ENCODE results near the gene SLC6A5. TPM values are rescaled to one million over a fixed set of nuclear protein-coding genes. Genes with fewer than 3 reads are reported as not detected.
A peak's percentile ranks its signal among the peaks of the same experiment; 100 is the strongest.

Gene SLC6A5
- total and polyA plus RNA-seq, 2 experiments from 2014 or later, result not detected

GRCh38 chr11:20594274-20595061, 4.9 kb upstream of the SLC6A5 start:
- DNase-seq (ENCODE audit: low read depth in 1 of 2, low spot score in 1 of 2), result no peak
- Histone ChIP-seq H3K9me3 (ENCODE audit: low read depth) (no peaks in the 10 kb centered on the region), H3K36me3 (no peaks in the 10 kb centered on the region), H3K4me3 (no peak overlapping the region), H3K4me1 (ENCODE audit: low read depth) (no peaks in the 10 kb centered on the region), H3K27ac (no peak overlapping the region), H3K27me3 (peaks cover 78% of the 10 kb centered on the region)
- TF ChIP-seq CTCF (IDR thresholded peaks at IDR 0.05; ENCODE audit: low read depth, low read length), result no peak

GRCh38 chr11:20595101-20595500, 4.3 kb upstream of the SLC6A5 start:
- Histone ChIP-seq H3K9me3 (ENCODE audit: low read depth) (no peaks in the 10 kb centered on the region), H3K4me3 (no peak overlapping the region), H3K27me3 (peaks cover 78% of the 10 kb centered on the region), H3K36me3 (no peaks in the 10 kb centered on the region), H3K4me1 (ENCODE audit: low read depth) (no peaks in the 10 kb centered on the region), H3K27ac (no peak overlapping the region)
- DNase-seq (ENCODE audit: low read depth in 1 of 2, low spot score in 1 of 2), result no peak
- TF ChIP-seq CTCF (IDR thresholded peaks at IDR 0.05; ENCODE audit: low read depth, low read length), result no peak

- TF ChIP-seq CTCF (IDR thresholded peaks at IDR 0.05; ENCODE audit: low read depth, low read length), result no peak
- Histone ChIP-seq H3K4me3 (peak overlapping the region; percentile 7), H3K4me1 (ENCODE audit: low read depth) (no peaks in the 10 kb centered on the region), H3K9me3 (ENCODE audit: low read depth) (no peaks in the 10 kb centered on the region), H3K27me3 (peaks cover 92% of the 10 kb centered on the region), H3K36me3 (no peaks in the 10 kb centered on the region), H3K27ac (no peak overlapping the region)
- DNase-seq (ENCODE audit: low read depth in 1 of 2, low spot score in 1 of 2), result peak in 1 of 2 donors; percentile 36
Measured at GRCh38 chr11:20596205-20597153, 2.9 kb upstream of the SLC6A5 start.

GRCh38 chr11:20597154-20597679, 2.2 kb upstream of the SLC6A5 start:
- peak overlapping the region; percentile 7 for H3K4me3 ChIP-seq
- H3K27me3 ChIP-seq, result peaks cover 99% of the 10 kb centered on the region
- H3K9me3 ChIP-seq (ENCODE audit: low read depth), result no peaks in the 10 kb centered on the region
- H3K4me1 ChIP-seq (ENCODE audit: low read depth), result no peaks in the 10 kb centered on the region
- DNase-seq (ENCODE audit: low read depth in 1 of 2, low spot score in 1 of 2), result no peak
- H3K27ac ChIP-seq, result no peak overlapping the region
- H3K36me3 ChIP-seq, result no peaks in the 10 kb centered on the region
- no peak for TF ChIP-seq CTCF (IDR thresholded peaks at IDR 0.05; ENCODE audit: low read depth, low read length)

GRCh38 chr11:20597680-20598484, 1.5 kb upstream of the SLC6A5 start:
- Histone ChIP-seq H3K9me3 (ENCODE audit: low read depth) (no peaks in the 10 kb centered on the region), H3K4me3 (no peak overlapping the region)
- no peak for TF ChIP-seq CTCF (IDR thresholded peaks at IDR 0.05; ENCODE audit: low read depth, low read length)

More at GRCh38 chr11:20597680-20598484, 1.5 kb upstream of the SLC6A5 start:
- Histone ChIP-seq H3K4me1 (ENCODE audit: low read depth) (no peaks in the 10 kb centered on the region), H3K27ac (no peak overlapping the region), H3K36me3 (no peaks in the 10 kb centered on the region), H3K27me3 (peaks cover 100% of the 10 kb centered on the region)
- no peak for DNase-seq (ENCODE audit: low read depth in 1 of 2, low spot score in 1 of 2)
